Measurements from ENCODE around the gene ZNF638. TPM values are rescaled to one million over a fixed set of nuclear protein-coding genes. Genes with fewer than 3 reads are reported as not detected.

Gene ZNF638
- total RNA-seq, 1 experiment from 2014 or later: 108 TPM

DNA sequence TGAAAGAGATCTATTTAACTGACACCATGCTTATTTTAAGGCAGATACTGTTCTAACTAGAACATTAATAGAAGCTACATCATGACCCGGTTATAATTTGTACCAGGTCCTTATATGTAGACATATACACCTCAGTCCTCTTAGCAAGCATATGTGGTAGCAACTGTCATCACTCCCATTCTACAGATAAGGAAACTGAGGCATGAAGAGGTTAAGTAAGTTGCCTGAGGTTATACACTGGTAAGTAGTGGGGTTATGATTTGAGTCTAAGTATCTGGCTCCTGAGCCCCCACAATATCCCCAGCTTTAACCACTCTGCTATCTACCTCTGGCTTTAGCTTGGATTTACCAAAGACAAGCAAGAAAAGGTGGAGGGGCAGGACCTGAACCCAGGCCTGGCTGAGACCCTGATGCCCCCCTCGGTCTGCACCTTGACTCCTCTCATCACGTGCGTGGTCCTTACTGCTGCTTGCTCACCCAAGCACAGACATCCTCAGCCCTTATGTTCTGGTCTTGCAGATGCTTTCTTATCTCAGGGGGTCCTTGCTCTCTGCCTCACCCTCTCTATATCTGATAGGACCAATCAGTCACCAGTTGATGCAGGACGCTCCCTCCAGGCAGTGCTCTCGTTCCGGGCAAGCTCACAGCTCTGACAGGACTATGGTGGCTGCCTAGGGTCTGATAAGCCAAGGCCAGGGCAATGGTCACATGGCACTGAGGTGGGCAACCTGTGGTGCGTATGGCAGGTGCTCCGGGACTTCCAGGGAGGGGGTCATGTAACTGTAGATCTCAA lies 125.7 kb downstream of the ZNF638 start (continued):
- TF ChIP-seq ELF1 (IDR thresholded peaks at IDR 0.05; ENCODE audit: borderline replicate concordance, low read depth) (no peak), POLR2A (IDR thresholded peaks at IDR 0.05; ENCODE audit: borderline replicate concordance, extremely low read depth, insufficient read depth, insufficient read length) (no peak), TCF7L2 (IDR thresholded peaks at IDR 0.05; ENCODE audit: borderline replicate concordance, extremely low read depth, insufficient read depth, insufficient read length) (no peak)

DNA sequence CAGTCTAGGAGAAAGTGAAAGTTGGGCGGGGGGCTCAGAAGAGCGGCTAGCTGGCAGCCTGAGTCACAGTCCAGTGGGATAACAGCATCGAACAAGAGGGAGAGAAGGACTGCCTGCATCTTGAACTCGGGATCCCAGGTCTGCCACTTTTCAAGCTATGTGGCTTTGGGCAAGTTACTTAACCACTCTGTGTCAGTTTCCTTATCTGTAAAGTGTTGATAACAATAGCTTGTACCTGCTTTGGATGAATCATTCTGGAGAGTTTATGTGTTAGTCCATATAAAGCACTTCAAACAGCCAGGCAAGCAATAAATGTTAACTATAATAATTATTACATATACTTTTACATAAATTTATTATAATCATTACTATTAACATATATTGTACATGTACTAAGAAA lies 126.3 kb downstream of the ZNF638 start:
- Histone ChIP-seq H3K27ac (ENCODE audit: low read depth, low read length) (no peak overlapping the region), H4K20me1 (ENCODE audit: insufficient read depth) (no peaks in the 10 kb centered on the region), H3K27me3 (ENCODE audit: insufficient read depth, low read length) (no peaks in the 10 kb centered on the region), H2AFZ (ENCODE audit: low read depth, low read length, poor library complexity, severe bottlenecking) (no peak overlapping the region), H3K9ac (ENCODE audit: low read length) (no peak overlapping the region), H3K4me2 (ENCODE audit: low read length) (no peak overlapping the region), H3K79me2 (ENCODE audit: insufficient read depth, low read length) (no peaks in the 10 kb centered on the region), H3K9me2 (ENCODE audit: insufficient read depth) (no peaks in the 10 kb centered on the region), H3K4me1 (ENCODE audit: control insufficient read depth in 1 of 2, insufficient read depth in 2 of 2, low read length in 2 of 2) (peaks cover under 1 to 11% of the 10 kb centered on the region in 2 experiments; a peak in 3 of 4 replicates), H3K36me3 (ENCODE audit: control insufficient read depth in 1 of 2, insufficient read depth in 2 of 2, low read length in 2 of 2) (no peaks in the 10 kb centered on the region), H3K4me3 (replicated peaks in 1 of 2; ENCODE audit: low read depth in 1 of 2, low read length in 2 of 2) (no peak overlapping the region), H3K9me3 (ENCODE audit: control insufficient read depth in 1 of 2, insufficient read depth in 1 of 2, low read depth in 1 of 2, low read length in 2 of 2) (no peaks in the 10 kb centered on the region)
- no peak for ATAC-seq
- intact Hi-C loops (cut with micrococcal nuclease): no loop called here
- BruUV-seq (replicated peaks): no TSS peak
- no peak for DNase-seq (ENCODE audit: low read depth, low spot score)
- TF ChIP-seq SP1 (IDR thresholded peaks at IDR 0.05; ENCODE audit: low read depth) (no peak), EZH2 (IDR thresholded peaks at IDR 0.05) (no peak), ELF1 (IDR thresholded peaks at IDR 0.05; ENCODE audit: borderline replicate concordance, low read depth) (no peak), EZH2phosphoT487 (IDR thresholded peaks at IDR 0.05; ENCODE audit: borderline replicate concordance) (no peak), CEBPB (IDR thresholded peaks at IDR 0.05; ENCODE audit: low read depth) (no peak)
- TF ChIP-seq, protein P1, sequence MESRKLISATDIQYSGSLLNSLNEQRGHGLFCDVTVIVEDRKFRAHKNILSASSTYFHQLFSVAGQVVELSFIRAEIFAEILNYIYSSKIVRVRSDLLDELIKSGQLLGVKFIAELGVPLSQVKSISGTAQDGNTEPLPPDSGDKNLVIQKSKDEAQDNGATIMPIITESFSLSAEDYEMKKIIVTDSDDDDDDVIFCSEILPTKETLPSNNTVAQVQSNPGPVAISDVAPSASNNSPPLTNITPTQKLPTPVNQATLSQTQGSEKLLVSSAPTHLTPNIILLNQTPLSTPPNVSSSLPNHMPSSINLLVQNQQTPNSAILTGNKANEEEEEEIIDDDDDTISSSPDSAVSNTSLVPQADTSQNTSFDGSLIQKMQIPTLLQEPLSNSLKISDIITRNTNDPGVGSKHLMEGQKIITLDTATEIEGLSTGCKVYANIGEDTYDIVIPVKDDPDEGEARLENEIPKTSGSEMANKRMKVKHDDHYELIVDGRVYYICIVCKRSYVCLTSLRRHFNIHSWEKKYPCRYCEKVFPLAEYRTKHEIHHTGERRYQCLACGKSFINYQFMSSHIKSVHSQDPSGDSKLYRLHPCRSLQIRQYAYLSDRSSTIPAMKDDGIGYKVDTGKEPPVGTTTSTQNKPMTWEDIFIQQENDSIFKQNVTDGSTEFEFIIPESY (IDR thresholded peaks at IDR 0.05; ENCODE audit: extremely low read depth, insufficient replicate concordance, low read length): no peak
- TF ChIP-seq, protein P2, sequence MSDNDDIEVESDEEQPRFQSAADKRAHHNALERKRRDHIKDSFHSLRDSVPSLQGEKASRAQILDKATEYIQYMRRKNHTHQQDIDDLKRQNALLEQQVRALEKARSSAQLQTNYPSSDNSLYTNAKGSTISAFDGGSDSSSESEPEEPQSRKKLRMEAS (IDR thresholded peaks at IDR 0.05): no peak
- ChIA-PET POLR2A (no interaction called here), CTCF (interaction anchor here (1.0 to 1.2 kb wide), 2 partner anchors 52 to 158 kb away, joined by 3 to 5 read pairs; no protein-coding TSS in a partner anchor), RAD21 (ENCODE audit: low non-redundant PET in 1 of 2, low total read pairs in 2 of 2, uncharacterized antibody in 2 of 2, unreplicated experiment in 2 of 2) (no interaction called here)
